D341Med (cell line): ENCODE measurements around the gene GARS1.
"Not testable (repeated sequence)": the region's sequence is repeated elsewhere in the genome, so short reads cannot be mapped to it uniquely, and the experiment has no call there.

Source experiments
- DNase-seq: peaks from one replicate; pipeline ENCODE4 v3.0.0; 2012; ENCODE audit warnings: low spot score

Gene GARS1

DNA sequence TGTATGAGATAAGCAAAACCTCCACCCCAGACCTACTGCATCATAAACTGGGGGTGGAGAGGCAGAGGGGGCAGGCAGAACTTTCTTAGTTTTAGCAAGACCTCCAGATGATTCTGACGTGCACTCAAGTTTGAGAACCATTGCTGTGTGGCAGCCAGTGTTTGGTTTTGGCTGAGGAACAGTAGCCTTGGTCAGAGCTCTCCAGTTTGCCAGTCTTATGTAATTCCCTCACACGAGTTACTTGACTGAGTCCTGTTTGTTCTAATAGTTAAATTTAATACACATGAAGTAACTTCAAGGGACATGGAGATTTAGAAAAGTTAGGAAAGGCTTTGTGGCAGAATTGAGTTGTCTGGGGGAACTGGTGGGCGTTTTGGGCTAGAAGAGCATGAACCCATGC, 38.5 kb downstream of the GARS1 start:
- DNase-seq = no peak

DNA sequence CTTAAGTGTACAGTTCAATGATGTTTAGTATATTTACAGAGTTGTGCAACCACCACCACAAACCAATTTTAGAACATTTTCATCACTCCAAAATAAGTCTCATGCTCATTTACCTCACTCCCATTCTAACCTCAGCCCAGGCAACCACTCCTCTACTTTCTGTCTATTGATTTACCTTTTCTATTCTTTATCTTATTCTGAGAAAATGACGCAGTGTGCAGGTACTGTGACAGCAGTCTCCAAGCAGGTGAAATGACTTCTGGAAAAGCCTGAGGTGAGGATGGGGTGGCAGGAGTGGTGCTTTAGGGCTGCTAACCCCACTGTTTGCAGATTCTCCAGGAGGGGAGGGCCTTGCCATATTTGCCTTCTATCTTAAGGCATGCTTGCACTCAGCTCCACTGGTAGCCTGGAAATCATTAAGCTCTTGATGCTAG, 39.5 kb downstream of the GARS1 start:
- DNase-seq = no peak

DNA sequence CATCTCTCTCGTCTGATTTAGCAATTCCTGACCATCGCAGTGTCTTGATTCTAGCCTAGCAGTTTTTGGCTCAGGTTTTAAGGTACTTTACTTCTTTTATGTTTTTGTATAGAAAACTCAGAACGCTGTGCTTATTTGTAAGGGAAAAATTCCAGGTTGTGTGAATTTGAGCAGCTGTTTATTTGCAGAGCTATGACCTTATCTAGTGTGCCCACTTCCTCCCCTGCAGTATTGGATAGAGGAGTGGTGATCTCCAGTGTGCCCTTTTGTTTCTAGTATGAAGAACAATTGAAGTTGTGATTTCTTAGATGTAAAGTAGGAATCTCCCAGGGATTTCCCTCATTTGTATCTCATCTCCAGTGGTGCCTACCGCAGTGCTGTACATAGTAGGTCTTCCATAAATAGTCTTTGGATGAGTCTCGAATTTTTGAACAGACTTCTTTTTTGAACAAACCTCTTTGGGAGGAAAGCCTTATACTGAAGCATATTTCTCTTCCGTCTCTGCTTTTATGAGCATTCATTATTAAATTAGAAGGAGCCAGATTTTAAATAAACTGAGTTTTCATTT, 40.0 kb downstream of the GARS1 start:
- no peak for DNase-seq

DNA sequence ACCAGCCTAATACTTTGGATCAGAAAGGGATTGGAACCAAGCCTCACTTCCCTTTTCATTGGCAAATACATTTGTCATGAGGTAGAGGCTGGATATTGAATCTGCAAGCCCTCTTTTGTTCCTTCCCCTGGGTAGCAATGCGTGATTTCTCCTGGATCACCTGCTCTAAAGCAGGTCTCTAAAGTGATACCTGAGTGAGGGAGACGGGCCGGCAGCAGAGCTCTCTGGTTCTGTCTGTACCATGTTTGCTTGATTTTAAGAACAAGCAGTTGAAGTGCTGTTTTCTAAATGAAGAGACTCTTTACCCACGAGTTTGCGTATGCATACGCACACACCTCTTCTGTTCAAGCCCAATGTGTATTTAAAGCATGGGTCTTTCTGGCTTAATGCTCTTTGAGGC, 41.1 kb downstream of the GARS1 start:
- no peak for DNase-seq

DNA sequence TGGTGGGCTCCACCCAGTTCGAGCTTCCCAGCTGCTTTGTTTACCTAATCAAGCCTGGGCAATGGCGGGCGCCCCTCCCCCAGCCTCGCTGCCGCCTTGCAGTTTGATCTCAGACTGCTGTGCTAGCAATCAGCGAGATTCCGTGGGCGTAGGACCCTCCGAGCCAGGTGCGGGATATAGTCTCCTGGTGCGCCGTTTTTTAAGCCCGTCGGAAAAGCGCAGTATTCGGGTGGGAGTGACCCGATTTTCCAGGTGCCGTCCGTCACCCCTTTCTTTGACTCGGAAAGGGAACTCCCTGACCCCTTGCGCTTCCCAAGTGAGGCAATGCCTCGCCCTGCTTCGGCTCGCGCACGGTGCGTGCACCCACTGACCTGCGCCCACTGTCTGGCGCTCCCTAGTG, 47.6 kb downstream of the GARS1 start:
- not testable (repeated sequence) for DNase-seq

DNA sequence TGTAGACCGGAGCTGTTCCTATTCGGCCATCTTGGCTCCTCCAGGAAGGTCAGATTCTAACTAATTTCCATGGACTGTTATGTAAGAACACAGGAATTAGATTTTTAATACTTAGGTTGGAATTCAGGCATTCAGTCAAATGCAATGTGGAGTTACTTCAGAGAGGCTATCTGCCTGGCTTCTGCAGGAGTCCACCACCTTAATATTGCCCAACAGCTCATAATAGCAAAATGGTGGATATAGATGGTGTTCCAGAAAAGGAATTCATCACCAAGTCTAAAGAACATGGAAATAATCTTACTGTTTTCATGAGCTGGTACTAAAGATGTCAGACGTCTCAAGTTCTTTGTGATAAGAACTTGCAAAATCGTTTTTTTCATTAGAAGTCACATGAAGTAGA, 48.1 kb downstream of the GARS1 start:
- DNase-seq = no peak

DNA sequence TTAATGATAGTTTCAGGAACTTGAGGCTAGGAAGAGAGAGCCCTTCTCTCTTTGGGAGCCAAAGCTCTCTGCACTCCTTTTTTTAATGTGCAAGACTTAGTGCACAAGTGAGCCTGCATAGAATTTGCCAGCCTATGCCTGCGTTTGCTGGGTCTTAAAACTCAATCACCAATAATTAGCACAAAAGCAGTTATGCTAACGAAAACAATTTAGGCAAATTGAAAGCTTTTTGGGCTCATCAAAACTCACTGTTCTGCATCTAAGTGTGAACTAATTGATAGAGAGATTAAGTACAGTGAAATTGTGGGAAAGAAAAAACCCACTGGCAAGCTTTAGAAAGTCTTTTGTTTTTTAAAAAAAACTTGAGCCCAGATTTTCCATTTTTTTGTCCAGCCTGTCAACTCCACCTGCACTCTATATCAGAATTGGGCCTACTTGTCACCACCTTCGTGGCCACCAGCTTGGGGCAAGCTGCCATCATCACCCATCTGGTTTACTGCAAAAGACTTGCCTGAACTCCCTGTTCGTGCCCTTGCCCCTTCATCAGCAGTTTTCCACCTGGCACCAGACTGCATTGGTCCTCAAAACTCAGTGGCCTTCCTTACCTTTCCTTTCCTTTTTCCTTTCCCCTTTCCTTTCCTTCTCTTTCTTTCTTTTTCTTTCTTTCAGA, 49.7 kb downstream of the GARS1 start:
- no peak for DNase-seq

DNA sequence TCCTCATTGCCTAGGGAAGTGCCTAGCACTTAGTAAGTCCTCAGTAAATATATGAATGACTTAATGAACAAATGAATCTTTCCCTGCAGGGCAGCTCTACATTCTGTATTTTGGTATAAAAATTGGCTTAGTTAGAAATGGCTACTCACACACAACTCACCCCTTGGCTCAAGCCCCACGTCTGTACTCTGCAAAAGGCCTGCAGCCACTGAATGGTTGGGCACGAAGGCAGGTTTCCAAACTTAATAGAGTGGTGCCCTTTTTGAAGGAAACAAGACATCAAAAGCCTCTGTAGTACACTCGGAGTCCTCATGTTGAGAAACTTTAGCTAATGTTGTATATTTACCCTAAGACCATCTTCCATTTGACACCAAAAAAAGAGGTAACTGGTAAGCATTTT, 51.0 kb downstream of the GARS1 start:
- no peak for DNase-seq

DNA sequence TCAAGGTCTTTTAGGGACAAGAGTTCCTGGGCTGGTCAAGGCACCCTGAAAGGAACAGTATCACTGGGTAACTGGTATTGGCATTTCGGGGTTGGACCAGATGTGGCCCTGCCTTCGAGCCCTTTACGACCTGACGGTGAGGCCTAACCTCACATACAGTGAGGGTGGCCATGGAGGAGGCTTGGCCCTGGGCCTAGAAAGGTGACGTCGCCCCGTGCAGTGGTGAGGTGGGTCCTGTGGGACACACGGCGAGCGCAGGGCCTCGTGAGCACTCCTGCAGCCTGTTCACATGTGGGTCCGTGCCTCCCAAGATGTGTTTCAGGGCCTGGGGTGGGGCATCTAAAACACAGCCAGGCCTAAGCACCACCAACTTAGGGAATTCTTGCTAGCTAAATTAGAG, 51.5 kb downstream of the GARS1 start:
- no peak for DNase-seq

DNA sequence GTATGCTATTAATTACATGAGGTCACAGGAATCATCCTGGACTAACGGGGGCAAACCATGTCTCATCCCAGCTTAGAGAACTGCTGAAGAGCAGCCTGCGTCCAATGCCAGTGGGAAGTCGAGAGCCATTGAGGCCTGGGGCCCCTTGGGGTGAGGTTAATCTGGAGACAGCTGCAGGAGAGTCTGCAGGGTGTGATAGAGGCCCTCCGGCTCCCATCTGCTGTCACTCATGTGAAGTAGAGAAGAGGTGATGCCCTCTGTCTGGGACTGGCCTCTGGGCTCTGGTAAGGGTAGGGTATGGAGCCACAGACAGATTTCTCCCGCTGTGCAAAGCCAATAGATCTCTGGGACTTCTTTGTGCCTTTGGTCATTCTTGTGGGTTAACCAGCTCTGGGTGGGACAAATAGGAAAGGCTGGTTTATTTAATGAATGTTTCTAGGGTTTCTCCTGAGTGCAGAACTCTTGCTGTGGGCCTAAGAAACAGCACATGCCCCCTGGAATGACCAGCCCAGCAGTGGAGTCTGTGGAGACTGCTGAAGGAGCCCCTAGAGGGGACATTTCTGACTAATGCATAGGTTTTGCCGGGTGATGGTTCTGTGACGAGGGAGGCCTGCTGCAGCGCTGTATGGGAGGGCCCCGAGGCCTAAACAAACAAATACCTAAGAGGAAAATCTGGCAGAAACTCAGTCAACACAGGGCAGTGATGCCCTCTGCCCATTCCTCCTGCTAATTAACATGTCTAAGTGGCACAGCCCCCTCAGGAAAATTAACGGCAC, 53.1 kb downstream of the GARS1 start:
- no peak for DNase-seq

DNA sequence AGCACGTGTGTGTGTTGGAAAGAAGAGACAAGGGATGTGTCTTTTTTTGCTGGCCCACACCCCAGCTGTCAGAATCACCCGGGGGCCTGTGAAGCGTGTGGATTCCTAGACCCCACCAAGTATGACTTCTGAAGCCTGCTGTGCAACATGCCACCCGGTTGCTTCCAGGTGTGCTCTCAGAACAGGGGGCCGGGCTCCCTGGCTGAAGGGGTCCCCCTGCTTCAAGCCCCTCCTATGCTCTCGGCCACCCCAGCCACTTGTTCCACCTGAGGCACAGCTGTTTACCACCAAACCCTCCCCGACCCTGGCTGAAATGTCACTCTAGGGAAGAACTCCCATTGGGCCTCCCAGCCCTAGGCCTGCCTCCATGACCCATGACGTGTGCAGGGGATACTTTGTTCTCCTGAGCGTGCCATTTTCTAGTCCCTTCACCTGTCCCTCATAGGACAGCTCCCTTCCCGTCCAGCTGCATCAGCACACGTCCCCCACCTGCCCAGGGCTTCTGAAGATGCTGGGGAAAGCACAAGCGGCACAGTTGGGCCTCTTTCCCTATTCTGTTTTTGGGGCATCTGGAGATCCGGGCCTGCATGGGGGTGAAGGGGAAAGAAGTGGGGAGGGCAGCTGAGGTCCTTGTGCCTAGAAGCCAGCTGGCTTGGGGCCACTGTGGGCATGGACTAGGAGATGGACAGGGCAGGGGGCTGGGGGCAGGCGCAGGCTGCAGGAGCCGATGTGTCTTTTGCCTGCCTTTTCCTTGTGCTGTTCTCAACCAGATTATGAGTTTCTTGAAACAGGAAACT, 54.3 kb downstream of the GARS1 start:
- DNase-seq = no peak

DNA sequence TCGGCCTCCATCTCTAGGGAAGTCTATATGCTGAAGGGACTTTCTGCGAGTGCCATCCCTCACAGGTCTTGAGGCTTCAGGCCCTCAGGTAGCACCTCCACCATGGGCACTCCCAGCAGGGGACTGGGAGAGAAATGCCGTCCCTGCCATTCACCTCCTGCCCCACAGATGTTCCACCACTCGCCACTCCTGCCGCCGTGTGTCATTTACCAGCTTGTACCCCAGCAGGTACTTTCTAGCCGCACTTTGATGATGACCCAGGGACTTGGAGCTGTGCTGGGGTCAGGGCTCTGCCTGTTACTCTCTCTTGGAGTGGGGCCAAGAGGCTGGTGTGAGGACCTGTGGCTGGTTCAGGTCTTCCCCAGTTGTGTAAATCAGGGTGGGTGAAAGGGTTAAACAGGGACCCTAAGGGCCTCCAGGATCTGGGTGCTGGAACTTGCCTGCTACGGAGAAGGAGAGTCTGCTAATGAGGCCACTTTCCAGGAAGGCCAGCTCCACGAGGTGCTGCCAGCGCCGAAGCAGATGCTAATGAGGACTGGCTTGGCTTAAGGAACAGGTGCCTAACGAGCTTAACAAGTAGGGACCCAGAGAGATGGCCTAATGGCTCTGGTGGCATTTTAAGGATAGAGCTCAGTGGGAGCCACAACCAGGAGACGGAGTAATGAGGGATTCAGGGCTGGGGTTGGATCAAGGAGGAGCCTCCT, 55.2 kb downstream of the GARS1 start:
- no peak for DNase-seq

DNA sequence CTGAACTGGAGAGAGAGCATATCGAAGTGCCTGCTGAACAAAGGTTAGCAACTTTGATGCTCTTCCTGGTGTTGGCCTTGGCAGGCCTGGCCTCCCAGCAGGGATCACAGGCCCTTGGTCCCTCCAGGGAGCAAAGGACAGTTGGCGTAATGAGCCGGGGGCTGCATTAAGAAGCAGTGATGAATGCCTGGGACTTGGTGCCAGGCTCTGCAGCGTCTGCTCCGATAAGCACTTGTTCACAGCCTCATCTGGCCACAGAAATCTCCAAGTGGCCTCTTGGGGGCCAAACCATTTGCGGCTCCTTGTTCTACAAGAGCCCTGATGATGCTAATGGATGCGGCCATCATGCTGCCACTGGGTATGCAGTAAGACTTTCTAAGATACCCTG, 55.7 kb downstream of the GARS1 start:
- DNase-seq = no peak

DNA sequence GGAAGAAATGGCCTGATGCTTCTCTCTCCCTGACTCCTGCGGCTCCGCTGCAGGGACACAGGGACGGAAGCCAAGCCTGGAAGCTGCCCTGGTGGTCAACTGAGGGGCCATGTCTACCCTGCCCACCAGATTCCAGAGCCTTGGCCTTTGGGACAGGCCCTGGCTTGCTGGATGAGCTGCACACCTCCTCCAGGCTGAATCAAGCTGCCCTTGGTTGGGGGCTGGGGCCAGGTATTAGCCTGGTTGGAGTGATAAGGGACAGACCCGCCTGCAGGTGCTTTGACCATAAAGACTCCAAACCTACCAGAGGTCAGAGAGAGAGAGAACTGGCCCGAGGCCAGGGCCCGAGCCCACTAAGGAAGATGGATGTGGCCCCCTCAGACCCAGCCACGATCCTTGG, 57.5 kb downstream of the GARS1 start:
- DNase-seq = no peak

DNA sequence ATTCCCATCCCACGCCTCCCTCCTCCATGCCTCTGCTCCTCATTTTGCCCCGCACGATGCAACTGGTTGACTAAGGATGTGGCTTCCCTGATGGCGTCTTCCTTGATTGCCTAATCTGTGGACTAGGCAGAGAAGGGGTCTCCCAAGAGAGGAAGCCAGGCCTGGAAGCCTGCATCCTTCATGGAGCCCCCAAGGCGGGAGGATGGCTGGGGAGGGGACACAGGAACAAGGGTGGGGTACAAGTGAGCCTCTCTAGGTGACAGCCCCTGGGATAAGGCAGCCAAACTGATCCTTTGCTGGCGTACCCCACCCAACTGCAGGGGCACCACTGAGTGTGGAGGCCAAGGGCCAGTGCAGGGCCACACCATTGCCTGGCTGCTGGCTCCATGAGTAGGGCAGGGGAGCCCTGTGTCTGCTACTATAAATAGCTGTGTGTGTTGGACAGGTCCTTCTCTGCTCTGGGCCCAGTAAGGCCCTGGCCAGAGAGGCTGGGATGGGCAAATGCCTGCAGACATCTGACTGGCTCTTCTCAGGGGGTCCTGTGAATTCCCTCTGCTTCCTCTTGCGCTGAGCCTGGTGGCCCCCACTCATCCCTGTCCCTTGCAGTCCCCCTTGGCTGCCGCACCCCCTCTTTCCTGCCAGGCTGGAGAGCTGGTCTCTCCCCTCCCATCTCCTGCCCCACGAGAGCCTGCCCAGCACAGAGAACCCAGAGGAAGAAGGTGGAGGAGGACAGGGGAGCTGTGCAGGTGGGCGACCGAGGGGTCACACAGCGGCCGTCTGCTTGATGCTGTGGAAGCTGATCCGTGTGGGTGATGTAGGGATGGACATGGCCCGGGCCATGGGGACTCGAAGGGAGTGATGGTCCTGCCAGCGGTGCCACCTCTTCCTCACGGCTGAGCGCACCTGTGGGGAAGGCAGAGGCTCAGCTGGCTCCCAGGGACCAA, 58.3 kb downstream of the GARS1 start:
- DNase-seq = no peak

DNA sequence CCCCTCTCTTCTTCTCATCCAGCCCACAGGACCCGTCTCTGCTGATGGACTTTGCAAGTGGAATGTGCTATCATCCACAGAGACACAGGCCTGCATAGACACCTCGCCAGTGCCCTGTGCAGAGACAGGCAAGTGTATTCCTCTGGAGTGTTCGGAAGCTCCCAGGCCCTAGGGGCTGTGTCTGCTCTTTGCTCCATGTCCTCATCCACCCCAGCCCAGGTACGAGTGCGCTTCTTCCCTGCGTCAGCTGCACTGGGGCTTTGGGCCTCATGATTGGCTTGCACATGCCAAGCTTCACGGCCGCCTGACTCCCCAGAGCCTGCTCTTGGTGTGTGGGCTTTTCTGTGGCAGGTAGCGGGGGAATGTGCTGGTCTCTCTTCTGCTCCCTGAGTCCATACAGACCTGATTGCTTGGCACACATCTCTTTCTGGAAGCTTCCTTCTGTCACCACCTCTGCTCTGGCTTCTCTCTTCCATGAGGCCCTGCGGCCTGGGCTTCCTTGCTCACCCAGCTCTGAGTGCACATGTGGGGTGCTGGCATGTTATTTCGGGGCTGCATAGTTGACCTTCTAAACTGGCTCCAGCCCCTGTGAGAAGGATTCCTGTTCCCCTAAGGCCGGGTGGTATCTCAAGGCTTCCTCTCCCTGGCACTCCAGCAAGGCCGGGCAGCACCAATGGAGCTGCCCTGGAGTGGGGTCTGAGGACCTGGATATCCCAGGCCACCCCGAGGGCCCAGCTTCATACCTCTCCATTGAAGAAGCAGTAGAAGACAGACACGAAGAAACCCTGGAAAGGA, 59.8 kb downstream of the GARS1 start:
- no peak for DNase-seq

DNA sequence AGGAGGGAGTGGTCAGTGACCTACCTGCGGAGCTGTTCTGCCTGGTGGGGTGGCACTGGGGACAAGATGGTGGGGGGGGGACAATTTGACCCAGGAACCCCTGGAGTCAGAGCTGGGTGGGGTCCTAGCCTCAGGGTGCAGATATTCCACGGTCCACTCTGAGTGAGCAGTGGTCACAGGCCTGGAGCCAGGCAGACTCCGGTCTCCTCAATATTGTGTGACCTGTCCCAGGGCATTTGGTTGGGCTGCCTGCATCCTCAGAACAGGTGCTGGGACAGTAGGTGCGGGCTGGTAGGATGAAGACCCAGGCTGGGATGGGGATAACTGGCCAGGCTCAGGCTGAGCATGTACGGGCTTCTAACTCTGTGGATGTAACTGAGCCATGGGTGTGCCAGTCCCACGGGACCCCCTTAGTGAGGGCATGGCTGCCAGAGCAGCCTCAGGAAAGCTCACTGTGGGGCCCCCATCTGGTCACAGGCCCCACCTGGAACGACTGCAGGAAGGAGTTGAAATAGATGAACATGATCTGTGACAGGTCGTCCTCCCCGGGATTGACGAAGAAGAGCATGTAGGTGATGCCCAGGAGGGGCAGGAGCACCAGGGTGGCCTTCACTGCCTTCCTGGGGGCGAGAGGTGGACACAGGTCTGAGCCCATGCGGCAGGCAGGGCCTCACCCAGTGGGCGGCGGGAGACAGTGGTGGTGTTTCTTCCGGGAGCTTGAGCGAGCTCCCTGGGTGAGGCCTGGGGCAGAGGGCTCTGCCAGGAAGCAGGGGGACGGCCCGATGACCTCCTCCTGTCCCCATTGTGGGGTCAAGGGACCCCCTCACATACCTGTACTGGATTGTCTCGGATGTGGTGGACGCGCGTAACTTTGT, 60.7 kb downstream of the GARS1 start:
- no peak for DNase-seq

DNA sequence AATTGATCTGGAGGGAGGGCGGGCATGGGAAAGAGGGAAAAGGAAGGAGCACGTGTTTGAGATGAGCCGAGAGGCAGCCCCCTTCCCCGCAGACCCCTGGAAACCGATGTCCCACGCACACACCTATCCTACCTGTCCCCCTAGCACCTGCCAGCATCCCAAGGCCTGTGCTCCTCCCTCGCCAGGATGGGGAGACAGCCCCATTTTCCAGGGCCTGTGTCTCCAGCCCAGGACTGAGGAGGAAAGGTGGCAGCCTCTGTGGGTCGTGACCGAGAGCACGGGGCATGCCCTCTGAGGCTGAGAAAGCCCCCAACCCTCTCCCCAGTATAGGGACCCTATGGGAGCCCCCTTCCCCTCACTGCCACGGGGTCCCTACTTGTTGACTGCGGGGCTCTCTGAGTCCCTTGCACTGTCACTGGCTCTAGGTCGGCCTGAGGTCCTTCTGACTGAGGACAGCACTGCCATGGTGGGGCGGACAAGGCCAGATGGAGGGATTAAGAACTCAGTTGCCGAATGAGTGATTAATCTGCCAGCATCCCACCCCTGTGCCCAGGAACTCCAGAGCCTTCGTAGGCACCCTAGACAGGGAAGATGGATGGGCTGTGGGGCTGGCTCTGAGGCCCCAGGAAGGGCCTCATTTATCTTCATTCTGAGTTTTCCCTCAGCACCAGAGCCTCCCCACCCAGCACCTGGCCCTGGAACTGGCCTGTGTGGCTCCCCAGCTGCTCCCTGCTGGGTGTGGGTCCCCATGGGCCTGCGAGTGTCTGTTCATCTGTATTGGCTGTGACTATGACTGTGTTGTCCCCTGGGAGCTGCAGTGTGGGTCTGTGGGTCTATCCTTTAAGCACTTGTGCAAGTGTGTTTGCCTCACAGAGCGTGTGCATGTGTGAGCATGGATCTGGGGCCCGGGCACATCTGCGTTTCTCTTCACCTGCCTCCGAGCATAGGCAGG, 61.6 kb downstream of the GARS1 start:
- DNase-seq = no peak
